Activated CD4-positive, CD25-positive, alpha-beta regulatory T cell (primary cell): Measurements from ENCODE around the gene INSR.
"Not testable (repeated sequence)": the region's sequence is repeated elsewhere in the genome, so short reads cannot be mapped to it uniquely, and the experiment has no call there.

Experiments
- DNase-seq, 4 experiments: peaks; one replicate each; lab custom pipeline; 2025; lab: John Stamatoyannopoulos, UW

The INSR gene

DNA sequence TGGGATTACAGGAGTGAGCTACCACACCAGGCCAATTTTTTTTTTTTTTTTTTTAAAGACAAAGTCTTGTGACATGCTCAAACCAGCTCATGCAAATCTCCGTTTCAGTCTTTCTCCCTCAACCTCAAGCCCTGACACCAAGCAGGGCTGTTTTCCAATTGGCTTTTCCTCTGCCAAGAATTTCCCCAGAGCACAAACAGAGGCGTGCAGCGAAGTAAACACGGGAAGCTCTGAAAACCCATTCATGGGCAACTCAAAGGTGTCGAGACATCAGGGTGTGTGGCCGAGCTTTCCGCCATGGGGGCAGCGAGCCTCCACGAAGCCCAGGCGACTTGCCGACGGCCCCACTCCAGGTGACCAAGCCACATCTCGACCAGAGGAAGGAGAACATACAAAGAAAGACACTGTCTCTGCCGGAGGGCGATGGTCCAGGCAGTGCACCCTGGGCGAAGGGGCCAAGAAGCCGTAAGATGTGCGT, 70.0 kb downstream of the INSR start:
- no peak for DNase-seq

DNA sequence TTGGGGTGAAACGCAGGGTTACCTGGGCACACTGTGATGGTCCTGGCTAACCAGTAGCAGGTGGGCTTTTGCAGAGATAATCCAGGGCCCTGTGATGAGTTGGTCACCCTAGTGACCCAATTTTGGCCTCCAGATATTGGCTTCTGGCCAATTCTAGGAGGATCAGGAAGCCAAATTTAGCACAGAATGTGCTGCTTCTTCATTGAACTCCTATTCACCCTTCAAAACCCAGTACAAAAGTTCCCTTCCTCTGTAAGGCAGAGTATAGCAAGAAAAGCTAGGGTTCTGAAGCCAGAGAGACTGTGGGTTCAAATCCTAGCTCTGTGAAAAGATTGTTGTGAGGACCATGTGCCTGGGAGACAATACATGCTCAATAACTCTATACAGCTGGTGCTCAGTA, 70.8 kb downstream of the INSR start:
- no peak for DNase-seq

- no peak for DNase-seq
These were observed 75.2 kb downstream of the INSR start for GRCh38 chr19:7219056-7219455.

DNA sequence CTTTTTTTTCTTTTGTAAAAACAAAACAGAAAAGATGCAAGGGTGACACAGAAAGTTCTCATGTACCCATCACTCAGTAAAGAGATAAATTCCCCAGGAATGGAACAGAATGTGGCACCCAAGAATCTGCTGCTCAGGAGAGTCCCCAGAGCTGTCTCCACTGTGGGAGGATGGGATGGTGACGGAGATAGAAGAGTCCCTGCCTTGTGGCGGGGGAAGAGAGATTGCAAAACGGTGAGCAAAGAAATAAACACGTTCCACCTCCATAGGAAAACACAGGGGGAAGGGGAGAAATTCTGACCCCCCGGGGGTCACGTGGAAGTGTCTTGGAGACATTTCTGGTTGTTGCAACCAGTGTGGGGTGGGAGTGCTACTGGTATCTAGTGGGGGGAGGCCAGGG, 76.4 kb downstream of the INSR start:
- DNase-seq, result no peak

GRCh38 chr19:7216373-7216902, 77.8 kb downstream of the INSR start:
- DNase-seq, result no peak

- no peak for DNase-seq
These were observed 79.0 kb downstream of the INSR start for GRCh38 chr19:7215176-7215575.

DNA sequence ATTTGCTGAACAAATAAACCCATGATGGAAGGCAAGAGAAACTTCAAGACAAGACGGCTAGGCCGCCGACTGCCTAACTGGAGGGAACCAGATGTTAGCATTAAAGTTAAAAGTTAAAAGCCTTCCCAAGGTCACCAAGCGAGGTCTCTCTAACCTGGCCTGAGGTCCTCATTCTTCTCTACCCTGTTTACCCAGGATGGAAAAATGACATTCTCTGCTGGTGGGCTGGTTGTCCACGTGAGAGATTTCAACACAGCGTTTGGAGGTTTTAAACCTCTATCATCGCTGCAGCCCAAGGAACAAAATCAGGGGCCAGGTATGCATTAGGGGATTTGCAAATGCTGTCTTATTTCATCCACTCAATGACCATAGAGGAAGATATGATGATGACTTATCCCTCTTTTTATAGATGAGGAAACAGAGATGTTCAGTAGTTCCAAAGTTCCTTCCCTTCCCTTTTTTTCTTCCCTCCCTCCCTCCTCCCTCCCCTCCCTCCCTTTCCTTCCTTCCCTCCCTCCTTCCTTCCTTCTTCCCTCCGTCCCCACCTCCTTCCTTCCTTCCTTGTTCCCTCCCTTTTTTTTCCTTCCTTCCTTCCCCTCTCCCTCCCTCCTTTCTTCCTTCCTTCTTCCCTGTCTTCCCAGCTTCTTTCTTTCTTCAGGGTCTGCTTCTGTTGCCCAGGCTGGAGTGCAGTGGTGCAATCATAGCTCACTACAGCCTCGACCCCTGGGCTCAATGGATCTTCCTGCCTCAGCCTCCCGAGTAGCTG, 79.7 kb downstream of the INSR start:
- no peak for DNase-seq

- no peak for DNase-seq
These were observed 80.4 kb downstream of the INSR start for GRCh38 chr19:7213628-7214323.

DNA sequence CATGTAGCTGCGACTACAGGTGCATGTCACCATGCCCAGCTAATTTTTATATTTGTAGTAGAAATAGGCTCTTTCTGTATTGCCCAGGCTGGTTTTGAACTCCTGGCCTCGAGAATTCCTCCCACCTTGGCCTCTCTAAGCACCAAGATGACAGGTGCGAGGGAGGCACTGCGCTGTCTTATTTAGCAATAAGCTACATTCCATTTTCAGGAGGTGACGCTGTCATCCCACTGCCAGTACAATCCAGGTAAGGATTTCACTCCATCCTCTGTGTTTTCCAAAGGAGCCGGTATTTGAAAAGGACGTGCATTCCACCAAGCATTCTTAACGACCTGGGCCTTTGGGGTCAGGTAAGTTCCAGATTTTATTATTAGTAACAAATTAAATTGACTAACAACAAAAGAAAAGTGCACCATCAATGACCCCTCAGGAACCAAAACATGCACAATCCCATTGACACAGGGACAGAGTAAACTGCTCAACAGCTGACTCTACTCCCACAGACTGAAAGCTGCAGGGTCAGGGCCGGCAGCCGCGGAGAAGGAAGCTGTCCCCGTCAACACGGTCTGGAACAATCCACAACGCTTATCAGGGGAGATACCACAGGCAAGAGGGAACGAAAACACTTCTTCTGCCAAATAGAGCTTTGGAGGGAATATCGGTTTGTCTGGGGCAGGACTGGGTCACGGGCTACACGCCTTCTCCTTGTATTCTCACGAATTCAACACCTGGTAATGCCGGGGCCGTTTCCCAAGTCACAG, 82.8 kb downstream of the INSR start:
- DNase-seq, result no peak

GRCh38 chr19:7210359-7210758, 83.9 kb downstream of the INSR start:
- DNase-seq, result no peak

DNA sequence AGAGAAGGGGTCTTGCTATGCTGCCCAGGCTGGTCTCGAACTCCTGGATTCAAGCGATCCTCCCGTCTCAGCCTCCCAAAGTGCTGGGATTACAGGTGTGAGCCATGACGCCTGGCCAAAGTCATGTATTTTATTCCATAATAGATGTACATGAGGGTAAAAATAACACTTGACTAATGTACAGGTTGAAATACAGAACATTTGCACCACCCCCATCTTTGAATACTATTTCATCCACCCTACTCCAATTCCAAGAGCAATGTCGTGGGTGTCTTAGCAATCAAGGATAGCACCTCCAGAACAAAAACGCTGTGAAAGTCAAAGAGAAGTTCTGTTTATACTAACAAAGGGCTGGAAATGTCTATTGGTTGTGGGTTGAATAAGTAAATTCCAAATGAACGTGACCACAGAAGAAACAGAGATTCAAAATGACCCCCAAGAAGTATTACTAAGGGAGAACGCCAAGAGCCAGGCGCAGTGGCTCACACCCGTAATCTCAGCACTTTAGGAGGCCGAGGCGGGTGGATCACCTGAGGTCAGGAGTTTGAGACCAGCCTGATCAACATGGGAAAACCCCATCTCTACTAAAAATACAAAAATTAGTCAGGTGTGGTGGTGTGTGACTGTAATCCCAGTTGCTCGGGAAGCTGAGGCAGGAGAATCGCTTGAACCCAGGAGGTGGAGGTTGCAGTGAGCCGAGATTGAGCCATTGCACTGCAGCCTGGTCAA, 84.5 kb downstream of the INSR start:
- not testable (repeated sequence) for DNase-seq

GRCh38 chr19:7209036-7209435, 85.2 kb downstream of the INSR start:
- DNase-seq, result not testable (repeated sequence)

- DNase-seq, result no peak
These were observed 90.9 kb downstream of the INSR start for GRCh38 chr19:7203332-7203731.

DNA sequence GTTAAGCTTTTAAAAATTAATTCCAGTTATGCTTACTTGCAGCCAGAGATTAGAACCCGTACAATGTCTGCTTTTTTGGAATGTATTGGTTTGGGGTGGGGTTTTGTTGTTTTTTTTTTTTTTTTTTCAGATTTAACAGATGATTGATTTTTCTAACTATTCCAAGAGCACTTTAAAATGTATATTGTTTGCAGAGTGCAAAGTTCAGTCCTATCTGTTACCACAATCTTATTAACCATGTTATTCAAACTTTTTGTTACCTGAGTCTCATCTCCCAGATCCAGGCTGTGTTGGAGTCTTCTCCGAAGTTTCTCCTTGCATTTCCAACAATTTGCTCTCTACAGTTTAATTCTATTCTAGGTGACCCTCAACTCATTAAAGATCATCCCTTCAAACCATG, 91.3 kb downstream of the INSR start:
- DNase-seq, result no peak

- no peak for DNase-seq
These were observed 93.5 kb downstream of the INSR start for GRCh38 chr19:7200736-7201135.

- no peak for DNase-seq
These were observed 94.3 kb downstream of the INSR start for GRCh38 chr19:7199613-7200533.

GRCh38 chr19:7197760-7198696, 96.2 kb downstream of the INSR start:
- peak; percentile 71 to 86 (median 78) for DNase-seq

GRCh38 chr19:7197119-7197759, 97.0 kb downstream of the INSR start:
- peak; percentile 54 to 73 (median 64) for DNase-seq

DNA sequence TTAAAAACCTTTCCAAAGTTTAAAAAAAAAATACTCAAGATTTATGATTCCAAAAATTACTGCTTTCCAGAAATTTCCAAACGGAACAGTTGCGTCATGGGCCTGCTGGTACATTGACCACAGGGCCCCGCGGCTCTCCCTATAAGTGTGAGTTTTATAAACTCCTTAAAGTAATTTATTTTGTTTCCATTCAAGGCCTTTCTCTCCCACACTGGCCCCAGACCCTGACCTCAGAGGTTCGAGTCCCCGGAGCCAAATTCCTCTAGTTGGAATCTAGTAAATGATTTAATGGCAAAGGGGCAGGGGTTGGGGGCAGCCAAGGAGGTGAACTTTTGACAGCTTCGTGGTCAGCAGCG, 97.5 kb downstream of the INSR start:
- DNase-seq, result no peak
